PFSK-1 (cell line): ENCODE measurements around the gene CORT.

Source experiments
- FOXP2 ChIP-seq: optimal IDR thresholded peaks from 2 replicates; pipeline ENCODE3; 2011; ENCODE audit warnings: borderline replicate concordance, control low read depth, inconsistent platforms; ENCODE audit not compliant: insufficient read depth; ENCODE audit errors: extremely low read length, extremely low read depth
- POLR2AphosphoS5 ChIP-seq: IDR thresholded peaks from 2 replicates; pipeline ENCODE4 v1.6.1; 2012; ENCODE audit warnings: low read depth, mild to moderate bottlenecking, control low read depth, low read length, moderate library complexity
- SIN3A ChIP-seq: IDR thresholded peaks from 2 replicates; pipeline ENCODE4 v1.6.1; 2012; ENCODE audit warnings: mild to moderate bottlenecking, low read length, moderate library complexity, borderline replicate concordance; ENCODE audit not compliant: insufficient read depth
- TAF1 ChIP-seq: IDR thresholded peaks from 2 replicates; pipeline ENCODE4 v1.6.1; 2012; ENCODE audit warnings: low read length, control low read depth, borderline replicate concordance; ENCODE audit not compliant: insufficient read depth
- TF ChIP-seq, protein P1 (sequence below), 2 experiments: IDR thresholded peaks; 2 replicates each; pipeline versions ENCODE4 v1.6.1 to v1.8.0; 2011 to 2012; ENCODE audit warnings: low read depth in 2 of 2, low read length in 2 of 2, control low read depth in 1 of 2, inconsistent platforms in 1 of 2, mild to moderate bottlenecking in 1 of 2, moderate library complexity in 1 of 2; ENCODE audit not compliant: insufficient read depth in 1 of 2

Gene CORT

DNA sequence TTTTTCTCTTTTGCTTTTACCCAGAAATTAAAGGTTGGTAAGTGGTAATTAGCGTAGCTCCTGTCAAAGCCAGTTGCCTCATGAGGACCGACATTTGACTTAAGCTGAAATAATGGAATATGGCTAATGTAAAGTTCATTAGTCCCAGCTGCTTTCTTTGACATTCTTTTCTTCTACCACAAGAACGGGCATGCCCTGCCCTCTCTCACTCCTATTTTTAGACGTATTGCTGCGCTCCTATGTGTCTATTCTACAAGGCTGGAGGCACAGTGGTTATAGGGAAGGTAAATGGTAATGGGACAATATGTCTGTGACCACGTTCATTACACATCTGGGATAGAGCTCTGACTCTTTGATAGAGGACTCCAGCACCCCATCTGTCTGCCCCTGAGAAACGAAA lies 6.8 kb downstream of the CORT start:
- TF ChIP-seq, protein P1, sequence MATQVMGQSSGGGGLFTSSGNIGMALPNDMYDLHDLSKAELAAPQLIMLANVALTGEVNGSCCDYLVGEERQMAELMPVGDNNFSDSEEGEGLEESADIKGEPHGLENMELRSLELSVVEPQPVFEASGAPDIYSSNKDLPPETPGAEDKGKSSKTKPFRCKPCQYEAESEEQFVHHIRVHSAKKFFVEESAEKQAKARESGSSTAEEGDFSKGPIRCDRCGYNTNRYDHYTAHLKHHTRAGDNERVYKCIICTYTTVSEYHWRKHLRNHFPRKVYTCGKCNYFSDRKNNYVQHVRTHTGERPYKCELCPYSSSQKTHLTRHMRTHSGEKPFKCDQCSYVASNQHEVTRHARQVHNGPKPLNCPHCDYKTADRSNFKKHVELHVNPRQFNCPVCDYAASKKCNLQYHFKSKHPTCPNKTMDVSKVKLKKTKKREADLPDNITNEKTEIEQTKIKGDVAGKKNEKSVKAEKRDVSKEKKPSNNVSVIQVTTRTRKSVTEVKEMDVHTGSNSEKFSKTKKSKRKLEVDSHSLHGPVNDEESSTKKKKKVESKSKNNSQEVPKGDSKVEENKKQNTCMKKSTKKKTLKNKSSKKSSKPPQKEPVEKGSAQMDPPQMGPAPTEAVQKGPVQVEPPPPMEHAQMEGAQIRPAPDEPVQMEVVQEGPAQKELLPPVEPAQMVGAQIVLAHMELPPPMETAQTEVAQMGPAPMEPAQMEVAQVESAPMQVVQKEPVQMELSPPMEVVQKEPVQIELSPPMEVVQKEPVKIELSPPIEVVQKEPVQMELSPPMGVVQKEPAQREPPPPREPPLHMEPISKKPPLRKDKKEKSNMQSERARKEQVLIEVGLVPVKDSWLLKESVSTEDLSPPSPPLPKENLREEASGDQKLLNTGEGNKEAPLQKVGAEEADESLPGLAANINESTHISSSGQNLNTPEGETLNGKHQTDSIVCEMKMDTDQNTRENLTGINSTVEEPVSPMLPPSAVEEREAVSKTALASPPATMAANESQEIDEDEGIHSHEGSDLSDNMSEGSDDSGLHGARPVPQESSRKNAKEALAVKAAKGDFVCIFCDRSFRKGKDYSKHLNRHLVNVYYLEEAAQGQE (IDR thresholded peaks at IDR 0.05; ENCODE audit: insufficient read depth in 1 of 2, low read depth in 2 of 2, low read length in 2 of 2) = no peak
- no peak for TF ChIP-seq TAF1
- TF ChIP-seq POLR2AphosphoS5 = no peak
- no peak for TF ChIP-seq SIN3A

DNA sequence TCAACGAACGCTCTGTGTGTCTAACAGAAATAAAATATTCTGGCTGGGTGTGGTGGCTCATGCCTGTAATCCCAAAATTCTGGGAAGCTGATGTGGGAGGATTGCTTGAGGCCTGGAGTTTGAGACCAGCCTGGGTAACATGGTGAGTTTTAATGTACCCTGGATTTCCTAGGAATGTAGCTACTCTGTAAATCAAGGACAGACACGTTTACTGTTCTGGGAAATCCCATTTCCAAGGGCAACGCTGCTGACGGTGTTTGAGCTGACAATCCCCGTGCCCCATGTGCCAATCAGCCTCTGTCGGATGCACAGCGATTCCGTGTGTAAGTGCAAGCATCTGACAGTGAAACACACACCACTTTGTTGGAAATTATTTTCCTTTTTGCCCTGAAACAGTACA lies 8.0 kb downstream of the CORT start:
- TF ChIP-seq SIN3A = no peak
- no peak for TF ChIP-seq FOXP2
- TF ChIP-seq, protein P1 (IDR thresholded peaks at IDR 0.05; ENCODE audit: insufficient read depth in 1 of 2, low read depth in 2 of 2, low read length in 2 of 2) = no peak
- no peak for TF ChIP-seq TAF1
- TF ChIP-seq POLR2AphosphoS5 = peak; percentile 28; the same call in 1 of the 2 replicates

DNA sequence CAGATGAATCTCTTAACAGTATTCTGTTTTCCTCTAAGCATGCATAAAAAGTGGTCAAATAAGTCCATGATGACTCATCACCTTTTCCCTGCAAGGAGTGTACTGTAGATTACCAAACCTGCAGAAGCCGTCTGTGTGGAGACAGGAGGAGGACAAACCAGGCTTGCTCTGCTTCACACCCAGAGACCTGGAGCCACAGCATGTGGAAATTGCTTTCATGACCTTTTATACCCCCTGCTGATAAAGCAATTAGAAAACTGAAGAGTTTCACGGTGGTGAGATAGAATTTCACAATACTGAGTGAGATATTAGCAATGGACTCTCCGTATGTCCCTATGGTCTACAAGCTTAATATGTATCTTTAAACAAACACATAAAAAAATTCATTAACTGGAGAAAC lies 9.4 kb downstream of the CORT start:
- TF ChIP-seq SIN3A = no peak
- no peak for TF ChIP-seq POLR2AphosphoS5
- TF ChIP-seq FOXP2 = no peak
- TF ChIP-seq, protein P1 (IDR thresholded peaks at IDR 0.05; ENCODE audit: insufficient read depth in 1 of 2, low read depth in 2 of 2, low read length in 2 of 2) = no peak
- TF ChIP-seq TAF1 = no peak

DNA sequence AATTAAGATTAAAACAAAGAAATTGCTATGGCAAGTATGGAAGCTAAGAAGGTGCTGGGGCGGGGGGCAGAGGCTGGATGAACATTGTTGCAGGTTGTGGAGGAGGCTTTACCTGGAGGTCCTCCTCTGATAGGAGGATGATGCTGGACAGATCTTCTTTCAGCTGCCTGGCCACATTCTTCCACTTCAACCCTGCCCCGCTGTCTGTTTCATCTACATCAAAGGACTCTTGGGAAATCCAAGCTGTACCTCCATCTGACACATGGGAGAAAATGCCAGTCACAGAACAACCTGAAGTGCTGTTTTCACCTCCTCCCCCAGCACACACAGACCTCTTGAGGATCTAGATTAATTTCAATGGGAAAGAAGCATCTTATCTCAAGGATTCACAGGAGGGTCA lies 17.2 kb downstream of the CORT start:
- TF ChIP-seq, protein P1 (IDR thresholded peaks at IDR 0.05; ENCODE audit: insufficient read depth in 1 of 2, low read depth in 2 of 2, low read length in 2 of 2) = no peak
- TF ChIP-seq FOXP2 = no peak

DNA sequence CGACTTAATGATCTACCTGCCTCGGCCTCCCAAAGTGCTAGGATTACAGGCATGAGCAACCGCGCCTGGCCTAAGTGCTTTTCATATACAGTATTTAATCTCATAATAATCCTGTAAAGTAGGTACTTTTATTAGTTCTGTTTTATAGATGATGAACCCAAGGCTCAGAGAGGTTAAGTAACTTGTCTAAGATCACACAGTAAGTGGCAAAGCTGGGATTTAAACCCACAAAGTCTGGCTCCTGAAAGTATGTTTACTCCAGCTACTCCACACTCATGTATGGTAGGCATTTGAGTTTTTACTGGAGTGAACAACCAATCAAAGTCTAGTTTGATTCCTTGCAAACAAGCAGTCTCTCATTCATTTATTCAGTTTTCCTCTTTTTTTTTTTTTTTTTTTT lies 20.2 kb downstream of the CORT start:
- TF ChIP-seq, protein P1 (IDR thresholded peaks at IDR 0.05; ENCODE audit: insufficient read depth in 1 of 2, low read depth in 2 of 2, low read length in 2 of 2) = no peak
- TF ChIP-seq POLR2AphosphoS5 (no peak), TAF1 (no peak), FOXP2 (no peak)
